Activated CD4-positive, alpha-beta T cell treated with anti-CD3 and anti-CD28 coated beads, Interleukin-2, amount 50 U/mL, for 24 hours (primary cell): ENCODE results near the gene CPAMD8.

Experiments used
- DNase-seq, 2 donors: peaks; one replicate each; pipeline ENCODE4 v3.0.0-alpha.2; 2020; ENCODE audit warnings: low read depth in 1 of 2, low spot score in 1 of 2

CPAMD8 gene

GRCh38 chr19:16895467-16896145, 131.0 kb downstream of the CPAMD8 start:
- no peak for DNase-seq

- no peak for DNase-seq
Observed at GRCh38 chr19:16894080-16894479, 132.5 kb downstream of the CPAMD8 start.

- DNase-seq, result no peak
Observed at GRCh38 chr19:16893686-16893989, 133.0 kb downstream of the CPAMD8 start.

- no peak for DNase-seq
Observed at GRCh38 chr19:16892868-16893685, 133.5 kb downstream of the CPAMD8 start.

GRCh38 chr19:16892436-16892835, 134.2 kb downstream of the CPAMD8 start:
- DNase-seq, result no peak

- DNase-seq, result no peak
Observed at GRCh38 chr19:16891696-16892382, 134.8 kb downstream of the CPAMD8 start.

GRCh38 chr19:16890461-16891184, 136.0 kb downstream of the CPAMD8 start:
- no peak for DNase-seq

- DNase-seq, result no peak
Observed at GRCh38 chr19:16889883-16890460, 136.6 kb downstream of the CPAMD8 start.

- no peak for DNase-seq
Observed at GRCh38 chr19:16889366-16889882, 137.2 kb downstream of the CPAMD8 start.

- no peak for DNase-seq
Observed at GRCh38 chr19:16888629-16889365, 137.8 kb downstream of the CPAMD8 start, which contains the start of gene F2RL3. Gene F2RL3 (plus strand): TSS chr19:16888999. CDS start chr19:16889190, 191 bp downstream.

- no peak for DNase-seq
Observed at GRCh38 chr19:16887353-16888265, 139.0 kb downstream of the CPAMD8 start.

- DNase-seq, result no peak
Observed at GRCh38 chr19:16886305-16886880, 140.2 kb downstream of the CPAMD8 start.

- no peak for DNase-seq
Observed at GRCh38 chr19:16885166-16885565, 141.4 kb downstream of the CPAMD8 start.

- DNase-seq, result no peak
Observed at GRCh38 chr19:16883522-16883921, 143.1 kb downstream of the CPAMD8 start.

GRCh38 chr19:16882146-16882545, 144.5 kb downstream of the CPAMD8 start:
- DNase-seq, result no peak

- no peak for DNase-seq
Observed at GRCh38 chr19:16880884-16881554, 145.6 kb downstream of the CPAMD8 start.

- no peak for DNase-seq
Observed at GRCh38 chr19:16878181-16878965, 148.2 kb downstream of the CPAMD8 start.
